CD4-positive, alpha-beta T cell treated with Interleukin-15 for 1 hour (primary cell): ENCODE data around the gene OGFRL1.

ENCODE experiments used
- DNase-seq: peaks from one replicate; pipeline ENCODE4 v3.0.0-alpha.2; 2020

Gene OGFRL1

GRCh38 chr6:71287038-71287437 lies 1.6 kb upstream of the OGFRL1 start:
- no peak for DNase-seq

- DNase-seq: no peak
These were observed 734 bp upstream of the OGFRL1 start for GRCh38 chr6:71287926-71288227.

- peak; percentile 44 for DNase-seq
These were observed 609 bp downstream of the OGFRL1 start for GRCh38 chr6:71289039-71289801.

DNA sequence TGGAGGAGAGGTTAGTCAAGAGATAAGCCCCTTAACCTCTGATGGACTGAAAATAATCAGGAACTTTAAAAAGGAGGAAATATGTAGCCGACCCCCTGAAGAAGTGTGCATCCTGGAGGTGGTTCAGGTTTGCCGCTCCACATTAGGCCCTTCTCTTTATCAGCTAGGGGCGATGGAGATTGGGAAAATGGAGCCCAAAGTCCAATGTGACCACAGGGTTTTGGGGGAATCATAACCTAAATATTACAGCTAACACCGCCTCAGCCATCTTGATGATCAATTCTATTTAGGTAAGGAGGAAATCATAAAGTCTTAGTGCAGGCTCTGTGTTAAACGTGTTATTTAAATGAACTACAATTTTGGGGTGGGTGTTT lies 1.2 kb downstream of the OGFRL1 start:
- DNase-seq: no peak

DNA sequence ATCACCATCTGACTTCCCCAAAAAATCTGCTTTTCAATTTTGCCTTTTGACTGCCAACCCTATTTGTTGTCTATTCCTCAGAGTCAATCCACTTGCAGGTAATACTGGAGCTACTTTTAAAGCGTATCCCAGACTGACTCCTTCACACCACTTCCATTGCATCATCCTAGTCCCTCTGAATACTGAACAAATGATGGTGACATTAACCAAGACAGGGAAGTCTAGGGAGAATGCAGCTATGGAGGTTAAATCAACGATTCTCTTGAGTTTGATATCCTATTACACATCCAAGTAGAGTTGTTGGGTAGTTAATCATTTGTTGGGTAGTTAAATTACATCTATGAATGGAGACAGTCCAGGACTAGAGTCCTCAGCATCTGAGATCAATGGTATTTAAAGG lies 2.0 kb downstream of the OGFRL1 start:
- DNase-seq: no peak

DNA sequence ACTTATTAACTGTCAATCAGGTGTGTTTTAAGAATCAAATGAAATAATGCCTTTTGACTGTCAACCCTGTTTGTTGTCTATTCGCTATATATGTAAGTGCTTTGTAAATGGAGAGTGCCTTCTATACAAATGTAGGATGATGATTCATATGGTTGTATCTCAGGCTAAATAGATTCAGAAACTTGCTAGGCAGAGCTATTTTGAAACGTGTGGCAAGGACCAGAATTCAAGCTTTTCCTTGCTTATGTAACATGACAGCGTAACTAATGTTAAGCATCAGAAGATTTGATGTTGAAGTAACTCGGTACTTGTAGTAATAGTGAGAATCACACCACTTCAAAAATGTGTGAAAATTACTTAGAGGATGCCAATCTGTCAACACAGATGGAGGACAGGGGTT lies 3.4 kb downstream of the OGFRL1 start:
- no peak for DNase-seq

DNA sequence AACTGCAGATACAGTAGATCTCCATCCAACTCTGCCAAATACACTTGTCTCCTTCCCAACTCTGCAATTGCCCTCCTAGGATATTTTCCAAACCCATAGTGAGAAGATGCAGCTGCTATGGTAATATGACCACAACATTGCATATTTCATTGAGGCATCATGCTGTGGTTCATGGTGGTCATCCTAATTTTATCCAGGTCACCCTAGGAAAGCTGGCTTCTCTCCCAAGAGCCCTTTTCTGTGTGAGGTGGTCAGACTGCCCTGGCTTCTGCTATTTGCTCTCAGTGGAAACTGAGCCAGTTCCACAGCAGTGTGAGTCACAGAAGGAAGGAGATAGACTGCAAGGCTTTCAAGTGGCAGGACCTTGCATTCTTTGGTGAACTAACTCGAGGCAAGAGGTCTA lies 5.5 kb downstream of the OGFRL1 start:
- DNase-seq: no peak

- no peak for DNase-seq
These were observed 9.8 kb downstream of the OGFRL1 start for GRCh38 chr6:71298459-71298858.

- no peak for DNase-seq
These were observed 11.2 kb downstream of the OGFRL1 start for GRCh38 chr6:71299541-71300470.

- DNase-seq: no peak
These were observed 12.1 kb downstream of the OGFRL1 start for GRCh38 chr6:71300561-71301168.

- DNase-seq: no peak
These were observed 12.9 kb downstream of the OGFRL1 start for GRCh38 chr6:71301546-71301945.

DNA sequence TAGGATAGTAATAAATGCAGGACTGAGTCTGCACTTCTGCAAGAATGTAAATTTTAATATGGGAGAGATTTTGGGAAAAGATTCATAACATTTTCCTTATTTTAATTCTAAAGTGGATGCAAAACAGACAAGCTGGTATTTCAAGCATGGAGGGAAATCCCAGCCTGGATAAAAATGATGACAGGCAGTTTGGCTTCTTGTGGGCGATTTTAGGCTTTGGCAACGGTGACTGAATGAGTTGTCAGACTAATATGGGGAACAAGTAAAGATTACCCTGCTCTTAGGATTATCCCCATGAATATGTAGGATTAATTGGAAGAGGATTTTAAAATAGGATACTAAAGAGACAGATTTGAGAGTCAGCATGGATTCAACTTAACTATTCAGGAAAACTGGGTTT lies 21.0 kb downstream of the OGFRL1 start:
- no peak for DNase-seq

GRCh38 chr6:71310261-71310660 lies 21.6 kb downstream of the OGFRL1 start:
- DNase-seq: no peak

- no peak for DNase-seq
These were observed 23.5 kb downstream of the OGFRL1 start for GRCh38 chr6:71312089-71312488.

GRCh38 chr6:71317441-71317840 lies 28.8 kb downstream of the OGFRL1 start:
- no peak for DNase-seq

DNA sequence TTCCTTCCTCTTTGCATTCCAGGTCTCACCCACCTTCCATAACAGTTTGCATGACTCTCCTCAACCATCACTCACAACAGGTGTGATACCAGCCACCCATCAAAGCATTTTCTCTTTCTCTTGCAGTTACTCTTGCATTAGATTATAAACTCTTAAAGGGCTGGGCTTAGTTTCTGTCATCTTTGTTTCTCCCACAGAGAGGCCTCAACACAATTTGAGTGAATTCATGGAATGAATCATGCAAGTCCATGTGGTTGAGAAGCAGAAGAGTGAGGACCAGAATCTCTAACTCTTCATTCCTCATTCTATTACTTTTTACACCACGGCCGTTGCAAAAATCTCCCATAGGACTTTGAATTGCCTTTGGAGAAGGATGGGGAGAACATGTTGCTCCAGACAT lies 31.4 kb downstream of the OGFRL1 start:
- no peak for DNase-seq

- DNase-seq: no peak
These were observed 32.7 kb downstream of the OGFRL1 start for GRCh38 chr6:71321314-71321713.

DNA sequence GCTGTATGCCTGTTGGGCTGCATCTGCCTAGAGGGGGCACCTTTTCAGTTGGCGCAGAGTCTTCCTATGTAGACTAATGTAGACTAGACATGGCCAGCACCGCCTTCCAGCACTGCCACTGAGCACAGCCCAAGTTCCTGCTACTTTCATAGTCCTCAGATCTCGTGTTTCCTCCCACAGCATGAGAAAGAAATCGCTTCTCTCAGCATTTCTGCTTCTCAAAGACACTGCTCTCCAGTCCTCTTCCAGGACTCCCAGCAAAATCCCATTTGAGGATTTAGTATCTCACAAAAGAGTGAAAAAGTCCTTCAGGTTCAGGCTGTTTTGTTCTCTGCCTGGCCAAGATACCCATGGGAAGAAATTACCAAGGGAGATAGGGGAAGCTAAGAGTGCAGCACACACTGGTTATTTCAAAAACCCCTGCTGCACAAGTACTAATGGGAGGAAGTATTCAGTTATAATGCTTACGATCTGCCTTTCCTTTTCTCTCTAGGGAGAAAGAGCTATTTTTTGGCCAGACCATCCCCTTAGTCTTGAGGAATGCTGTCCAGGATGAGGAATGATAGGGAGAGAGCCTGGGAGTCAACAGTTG lies 35.7 kb downstream of the OGFRL1 start:
- no peak for DNase-seq

- no peak for DNase-seq
These were observed 38.0 kb downstream of the OGFRL1 start for GRCh38 chr6:71326611-71327010.

- DNase-seq: no peak
These were observed 41.9 kb downstream of the OGFRL1 start for GRCh38 chr6:71330501-71330900.

GRCh38 chr6:71332012-71332411 lies 43.4 kb downstream of the OGFRL1 start:
- no peak for DNase-seq

DNA sequence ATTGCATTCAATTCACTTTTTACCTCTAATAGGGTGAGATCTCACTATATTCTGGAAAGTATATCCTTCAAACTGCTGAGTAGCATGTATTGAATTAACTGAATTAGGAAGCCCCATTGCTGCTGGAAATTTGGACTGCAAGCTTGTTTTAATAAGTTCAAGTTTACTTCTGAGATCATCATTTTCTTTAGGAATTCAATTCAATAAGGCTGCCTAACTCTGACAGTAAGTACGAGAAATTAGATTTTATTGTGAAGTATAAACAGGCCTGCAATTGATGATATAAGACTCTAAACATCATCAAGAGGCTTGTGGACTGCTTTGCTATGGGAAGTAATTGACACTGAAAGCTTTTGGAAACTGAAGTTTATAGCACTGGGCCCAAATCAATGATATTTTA lies 44.4 kb downstream of the OGFRL1 start:
- DNase-seq: no peak

DNA sequence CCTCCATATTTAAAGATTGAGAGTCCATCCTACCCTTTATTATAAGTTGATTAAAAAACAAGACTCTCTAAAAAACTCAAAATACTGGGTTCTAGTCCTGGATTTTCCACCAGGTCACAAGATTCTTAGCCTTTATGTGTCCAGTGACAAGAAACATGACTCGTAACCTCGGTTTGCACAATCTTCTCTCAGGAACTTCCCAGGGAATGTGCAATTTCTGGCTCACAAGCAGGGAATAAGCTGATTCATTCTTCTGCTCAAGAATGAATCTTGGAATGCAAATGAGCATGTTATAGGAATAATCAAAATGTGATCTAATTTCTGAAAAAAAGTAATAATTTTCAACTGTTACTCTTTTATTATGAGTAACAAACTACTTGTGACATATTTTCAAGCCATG lies 45.1 kb downstream of the OGFRL1 start:
- no peak for DNase-seq

GRCh38 chr6:71334768-71335167 lies 46.2 kb downstream of the OGFRL1 start:
- DNase-seq: no peak
